ENCODE results near the gene FOXK1.
"Not testable (repeated sequence)": the region's sequence is repeated elsewhere in the genome, so short reads cannot be mapped to it uniquely, and the experiment has no call there.

- TF ChIP-seq EP300 (IDR thresholded peaks at IDR 0.05; ENCODE audit: low read depth); CTCF (IDR thresholded peaks at IDR 0.05): not testable (repeated sequence)
These were observed 4.6 kb upstream of the FOXK1 start for GRCh38 chr7:4677518-4677917.

All from transverse colon (tissue), 3 donors.